Endodermal cell (in vitro differentiated cells): Measurements from ENCODE around the gene OR52B6. TPM values are rescaled to one million over a fixed set of nuclear protein-coding genes. Genes with fewer than 3 reads are reported as not detected.
"Not testable (repeated sequence)": the region's sequence is repeated elsewhere in the genome, so short reads cannot be mapped to it uniquely, and the experiment has no call there.

Experiments
- DNase-seq: peaks from one replicate; pipeline ENCODE4 v3.0.0-alpha.2; 2017
- H3K27ac ChIP-seq: 2 replicates; pipeline ENCODE4 v1.5.1; 2013; ENCODE audit warnings: mild to moderate bottlenecking, low read depth, low read length, moderate library complexity
- H3K27me3 ChIP-seq: 2 replicates; pipeline ENCODE4 v1.6.1; 2013; ENCODE audit warnings: mild to moderate bottlenecking, low read length, moderate library complexity; ENCODE audit not compliant: insufficient read depth, control insufficient read depth, poor library complexity, severe bottlenecking
- H3K36me3 ChIP-seq: 2 replicates; pipeline ENCODE4 v1.7.0; 2013; ENCODE audit warnings: mild to moderate bottlenecking, low read length, moderate library complexity; ENCODE audit not compliant: control insufficient read depth, insufficient read depth
- H3K4me1 ChIP-seq: one replicate; pipeline ENCODE4 v1.7.0; 2013; ENCODE audit warnings: low read length; ENCODE audit not compliant: control insufficient read depth, insufficient read depth
- H3K4me3 ChIP-seq: 2 replicates; pipeline ENCODE4 v1.5.1; 2013; ENCODE audit warnings: mild to moderate bottlenecking, low read length, moderate library complexity
- H3K9ac ChIP-seq: 2 replicates; pipeline ENCODE4 v1.6.1; 2013; ENCODE audit warnings: mild to moderate bottlenecking, low read length, moderate library complexity; ENCODE audit not compliant: poor library complexity, severe bottlenecking; ENCODE audit errors: extremely low read depth
- H3K9me3 ChIP-seq: 2 replicates; pipeline ENCODE4 v1.6.1; 2013; ENCODE audit warnings: mild to moderate bottlenecking, low read length, moderate library complexity; ENCODE audit not compliant: control insufficient read depth
- H3K27ac Mint-ChIP-seq: 2 replicates; pipeline ENCODE4 v1.8.0; 2020; ENCODE audit warnings: mixed read lengths
- H3K27me3 Mint-ChIP-seq: 2 replicates; pipeline ENCODE4 v1.8.0; 2021; ENCODE audit warnings: mild to moderate bottlenecking, mixed read lengths; ENCODE audit not compliant: insufficient read depth
- H3K36me3 Mint-ChIP-seq: 2 replicates; pipeline ENCODE4 v1.8.0; 2020; ENCODE audit warnings: low read depth, mixed read lengths
- H3K4me1 Mint-ChIP-seq: 2 replicates; pipeline ENCODE4 v1.8.0; 2020; ENCODE audit warnings: mixed read lengths
- H3K4me3 Mint-ChIP-seq: 2 replicates; pipeline ENCODE4 v1.8.0; 2020; ENCODE audit warnings: mild to moderate bottlenecking, moderate library complexity, mixed read lengths
- H3K9me3 Mint-ChIP-seq: 2 replicates; pipeline ENCODE4 v1.8.0; 2020; ENCODE audit warnings: mild to moderate bottlenecking, mixed read lengths
- CTCF ChIP-seq: fragments of 200-600 bp; sonication (generic); conservative IDR thresholded peaks from 2 replicates; pipeline ENCODE4 v1.5.0; 2021; ENCODE audit warnings: antibody characterized with exemption, mild to moderate bottlenecking
- WGBS, 2 experiments: methylation state at CpG; one replicate each; pipeline versions ENCODE4 v1.1.5 to v1.1.7; 2013; ENCODE audit warnings: missing lambda C conversion rate in 2 of 2, mixed read lengths in 1 of 2; ENCODE audit not compliant: insufficient coverage in 1 of 2, insufficient read length in 1 of 2; 5-methylcytosine and 5-hydroxymethylcytosine counted together
- total RNA-seq, 2 donors: library from RNA; stranded (reverse); fragmentation: NEBNext Ultra II Directional in 1 of 2; extraction: Animal tissue kit (Norgen Biotek cat#: 25700) in 1 of 2; gene quantifications; 2 replicates in 1 of 2; 3 replicates in 1 of 2; pipeline ENCODE4 v1.2.1, GENCODE V29; 2021

OR52B6 gene
- total RNA-seq, 2 donors from 2014 or later, result not detected

GRCh38 chr11:5577101-5577500, 3.6 kb upstream of the OR52B6 start:
- H3K4me1 ChIP-seq, result no peaks in the 10 kb centered on the region
- H3K4me3 Mint-ChIP-seq, result no peak overlapping the region
- H3K27ac ChIP-seq, result no peak overlapping the region
- H3K9me3 Mint-ChIP-seq, result no peaks in the 10 kb centered on the region
- no peaks in the 10 kb centered on the region for H3K9me3 ChIP-seq
- DNase-seq, result no peak
- H3K27me3 Mint-ChIP-seq, result no peaks in the 10 kb centered on the region
- no peak overlapping the region for H3K4me3 ChIP-seq
- H3K36me3 Mint-ChIP-seq, result no peaks in the 10 kb centered on the region
- H3K36me3 ChIP-seq, result no peaks in the 10 kb centered on the region
- no peaks in the 10 kb centered on the region for H3K4me1 Mint-ChIP-seq
- H3K27ac Mint-ChIP-seq, result no peak overlapping the region
- no peak overlapping the region for H3K9ac ChIP-seq
- no peak for TF ChIP-seq CTCF
- no peaks in the 10 kb centered on the region for H3K27me3 ChIP-seq

- Histone ChIP-seq H3K36me3 (no peaks in the 10 kb centered on the region), H3K27ac (no peak overlapping the region), H3K4me3 (no peak overlapping the region), H3K9me3 (no peaks in the 10 kb centered on the region), H3K27me3 (no peaks in the 10 kb centered on the region), H3K9ac (no peak overlapping the region), H3K4me1 (no peaks in the 10 kb centered on the region)
- Mint-ChIP-seq H3K27me3 (no peaks in the 10 kb centered on the region), H3K36me3 (no peaks in the 10 kb centered on the region), H3K27ac (no peak overlapping the region), H3K4me1 (no peaks in the 10 kb centered on the region), H3K9me3 (no peaks in the 10 kb centered on the region), H3K4me3 (no peak overlapping the region)
- TF ChIP-seq CTCF, result no peak
- DNase-seq, result no peak
- WGBS, 2 experiments, result 93 to 98% methylated on average over 4 of the region's 4 CpGs
Measured at GRCh38 chr11:5581014-5581413, 337 bp downstream of the OR52B6 start.

- H3K9me3 ChIP-seq, H3K4me1 Mint-ChIP-seq, H3K9me3 Mint-ChIP-seq, H3K27ac ChIP-seq, H3K27me3 Mint-ChIP-seq, H3K4me3 ChIP-seq, H3K36me3 ChIP-seq, DNase-seq, H3K36me3 Mint-ChIP-seq, H3K27ac Mint-ChIP-seq, H3K4me1 ChIP-seq, H3K27me3 ChIP-seq, H3K9ac ChIP-seq, H3K4me3 Mint-ChIP-seq: not testable (repeated sequence)
- WGBS, 2 experiments, result 73 to 86% methylated on average over 2 to 4 of the region's 5 CpGs
Measured at GRCh38 chr11:5584458-5584857, 3.8 kb downstream of the OR52B6 start.

GRCh38 chr11:5589906-5590305, 9.2 kb downstream of the OR52B6 start:
- not testable (repeated sequence) for H3K9me3 ChIP-seq, H3K27ac Mint-ChIP-seq, H3K36me3 Mint-ChIP-seq, H3K9ac ChIP-seq, H3K27ac ChIP-seq, H3K4me3 Mint-ChIP-seq, H3K4me1 Mint-ChIP-seq, H3K4me1 ChIP-seq, H3K4me3 ChIP-seq, H3K27me3 Mint-ChIP-seq, DNase-seq, H3K36me3 ChIP-seq, H3K27me3 ChIP-seq
- 96 to 98% methylated on average over 7 to 31 of the region's 31 CpGs for WGBS, 2 experiments
- H3K9me3 Mint-ChIP-seq, result peaks cover 11% of the 10 kb centered on the region
